Upper lobe of left lung (tissue), 4 donors: ENCODE results near the gene SLC26A8.

Experiments
- POLR2A ChIP-seq, 4 donors: fragments of 450-650 bp; IDR thresholded peaks; one replicate each; pipeline ENCODE4 v1.5.1; 2016 to 2017; ENCODE audit warnings: antibody characterized with exemption in 4 of 4, mild to moderate bottlenecking in 2 of 4
- TF ChIP-seq, protein P1 (sequence below), 6 experiments: fragments of 450-650 bp in 4 of 6; fragments of 200-600 bp in 2 of 6; sonication (generic) in 2 of 6; IDR thresholded peaks; one replicate each; pipeline ENCODE4 v1.5.1; 2016 to 2019; ENCODE audit warnings: antibody characterized with exemption in 6 of 6

GRCh38 chr6:36068012-36068392 is 43.6 kb upstream of the SLC26A8 start:
- TF ChIP-seq, protein P1, sequence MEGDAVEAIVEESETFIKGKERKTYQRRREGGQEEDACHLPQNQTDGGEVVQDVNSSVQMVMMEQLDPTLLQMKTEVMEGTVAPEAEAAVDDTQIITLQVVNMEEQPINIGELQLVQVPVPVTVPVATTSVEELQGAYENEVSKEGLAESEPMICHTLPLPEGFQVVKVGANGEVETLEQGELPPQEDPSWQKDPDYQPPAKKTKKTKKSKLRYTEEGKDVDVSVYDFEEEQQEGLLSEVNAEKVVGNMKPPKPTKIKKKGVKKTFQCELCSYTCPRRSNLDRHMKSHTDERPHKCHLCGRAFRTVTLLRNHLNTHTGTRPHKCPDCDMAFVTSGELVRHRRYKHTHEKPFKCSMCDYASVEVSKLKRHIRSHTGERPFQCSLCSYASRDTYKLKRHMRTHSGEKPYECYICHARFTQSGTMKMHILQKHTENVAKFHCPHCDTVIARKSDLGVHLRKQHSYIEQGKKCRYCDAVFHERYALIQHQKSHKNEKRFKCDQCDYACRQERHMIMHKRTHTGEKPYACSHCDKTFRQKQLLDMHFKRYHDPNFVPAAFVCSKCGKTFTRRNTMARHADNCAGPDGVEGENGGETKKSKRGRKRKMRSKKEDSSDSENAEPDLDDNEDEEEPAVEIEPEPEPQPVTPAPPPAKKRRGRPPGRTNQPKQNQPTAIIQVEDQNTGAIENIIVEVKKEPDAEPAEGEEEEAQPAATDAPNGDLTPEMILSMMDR (IDR thresholded peaks at IDR 0.05), result no peak
- no peak for TF ChIP-seq POLR2A (IDR thresholded peaks at IDR 0.05)
